Neuronal stem cell (in vitro differentiated cells): ENCODE measurements around the gene TVP23A.

Experiments used
- DNase-seq: peaks from one replicate; pipeline ENCODE4 v3.0.0-alpha.2; 2013; ENCODE audit warnings: low spot score
- H2AFZ ChIP-seq: one replicate; pipeline ENCODE4 v1.6.1; 2013; ENCODE audit warnings: mild to moderate bottlenecking, low read length, inconsistent platforms
- H2AK5ac ChIP-seq: 2 replicates; pipeline ENCODE4 v1.6.1; 2013; ENCODE audit warnings: low read depth, mild to moderate bottlenecking, inconsistent platforms, low read length, moderate library complexity, mixed read lengths
- H2BK120ac ChIP-seq: 2 replicates; pipeline ENCODE4 v1.6.1; 2013; ENCODE audit warnings: low read depth, mild to moderate bottlenecking, inconsistent platforms, low read length, moderate library complexity, mixed read lengths
- H2BK12ac ChIP-seq: one replicate; pipeline ENCODE4 v1.6.1; 2013; ENCODE audit warnings: low read length, inconsistent platforms
- H2BK15ac ChIP-seq: 2 replicates; pipeline ENCODE4 v1.6.1; 2013; ENCODE audit warnings: mild to moderate bottlenecking, low read length, inconsistent platforms, mixed read lengths
- H2BK5ac ChIP-seq: one replicate; pipeline ENCODE4 v1.6.1; 2013; ENCODE audit warnings: inconsistent platforms, mild to moderate bottlenecking, low read length, moderate library complexity
- H3K14ac ChIP-seq: one replicate; pipeline ENCODE4 v1.6.1; 2013; ENCODE audit warnings: low read length, inconsistent platforms
- H3K18ac ChIP-seq: 2 replicates; pipeline ENCODE4 v1.6.1; 2013; ENCODE audit warnings: low read length, inconsistent platforms
- H3K23ac ChIP-seq: 2 replicates; pipeline ENCODE4 v1.6.1; 2013; ENCODE audit warnings: low read depth, mild to moderate bottlenecking, mixed read lengths, low read length, inconsistent platforms; ENCODE audit not compliant: poor library complexity
- H3K27ac ChIP-seq: replicated peaks from 3 replicates; pipeline ENCODE4 v1.5.1; 2013; ENCODE audit warnings: low read length, inconsistent platforms
- H3K27me3 ChIP-seq, 3 experiments: 2 replicates each; pipeline ENCODE4 v1.6.1; 2013; ENCODE audit warnings: low read length in 3 of 3, mild to moderate bottlenecking in 2 of 3, inconsistent platforms in 1 of 3, low read depth in 1 of 3, mixed read lengths in 1 of 3, moderate library complexity in 1 of 3; ENCODE audit not compliant: control insufficient read depth in 3 of 3, insufficient read depth in 3 of 3
- H3K36me3 ChIP-seq, 2 donors: replicated peaks in 1 of 2; 2 replicates each; pipeline ENCODE4 v1.6.1; 2013; ENCODE audit warnings: low read length in 2 of 2; ENCODE audit not compliant: control insufficient read depth in 2 of 2, insufficient read depth in 2 of 2
- H3K4ac ChIP-seq: 2 replicates; pipeline ENCODE4 v1.6.1; 2013; ENCODE audit warnings: inconsistent platforms, mild to moderate bottlenecking, low read length, moderate library complexity
- H3K4me1 ChIP-seq, 2 donors: 1 replicate in 1 of 2; 2 replicates in 1 of 2; pipeline ENCODE4 v1.6.1; 2013; ENCODE audit warnings: low read length in 2 of 2, low read depth in 1 of 2; ENCODE audit not compliant: control insufficient read depth in 2 of 2, insufficient read depth in 1 of 2
- H3K4me2 ChIP-seq: one replicate; pipeline ENCODE4 v1.6.1; 2013; ENCODE audit warnings: mild to moderate bottlenecking, low read length, inconsistent platforms; ENCODE audit not compliant: insufficient read depth, poor library complexity, severe bottlenecking
- H3K4me3 ChIP-seq, 2 donors: 2 replicates each; pipeline ENCODE4 v1.5.1; 2013; ENCODE audit warnings: low read length in 2 of 2, mild to moderate bottlenecking in 2 of 2, inconsistent platforms in 1 of 2, moderate library complexity in 1 of 2
- H3K79me1 ChIP-seq: one replicate; pipeline ENCODE4 v1.6.1; 2013; ENCODE audit warnings: low read depth, mild to moderate bottlenecking, inconsistent platforms, low read length, moderate library complexity
- H3K9ac ChIP-seq: one replicate; pipeline ENCODE4 v1.6.1; 2013; ENCODE audit warnings: mild to moderate bottlenecking, low read depth, low read length, inconsistent platforms; ENCODE audit not compliant: poor library complexity
- H3K9me3 ChIP-seq, 2 donors: replicated peaks in 1 of 2; 2 replicates each; pipeline versions ENCODE3 to v1.6.1; 2013; ENCODE audit warnings: low read length in 2 of 2, mild to moderate bottlenecking in 2 of 2, inconsistent platforms in 1 of 2, low read depth in 1 of 2, mixed read lengths in 1 of 2, moderate library complexity in 1 of 2; ENCODE audit not compliant: control insufficient read depth in 2 of 2, insufficient read depth in 1 of 2
- H4K8ac ChIP-seq: one replicate; pipeline ENCODE4 v1.6.1; 2013; ENCODE audit warnings: low read depth, mild to moderate bottlenecking, inconsistent platforms, low read length, moderate library complexity
- H4K91ac ChIP-seq: one replicate; pipeline ENCODE4 v1.6.1; 2013; ENCODE audit warnings: low read length, low read depth, mild to moderate bottlenecking, inconsistent platforms; ENCODE audit not compliant: poor library complexity
- WGBS, 2 donors: extraction: QIAGEN DNeasy Blood & Tissue Kit; methylation state at CpG; one replicate each; pipeline ENCODE4 v1.1.7; 2013; ENCODE audit warnings: missing lambda C conversion rate in 2 of 2, mixed read lengths in 1 of 2; ENCODE audit not compliant: insufficient read length in 2 of 2, insufficient replicate concordance in 1 of 2; ENCODE audit errors: extremely low coverage in 2 of 2; 5-methylcytosine and 5-hydroxymethylcytosine counted together

TVP23A gene

DNA sequence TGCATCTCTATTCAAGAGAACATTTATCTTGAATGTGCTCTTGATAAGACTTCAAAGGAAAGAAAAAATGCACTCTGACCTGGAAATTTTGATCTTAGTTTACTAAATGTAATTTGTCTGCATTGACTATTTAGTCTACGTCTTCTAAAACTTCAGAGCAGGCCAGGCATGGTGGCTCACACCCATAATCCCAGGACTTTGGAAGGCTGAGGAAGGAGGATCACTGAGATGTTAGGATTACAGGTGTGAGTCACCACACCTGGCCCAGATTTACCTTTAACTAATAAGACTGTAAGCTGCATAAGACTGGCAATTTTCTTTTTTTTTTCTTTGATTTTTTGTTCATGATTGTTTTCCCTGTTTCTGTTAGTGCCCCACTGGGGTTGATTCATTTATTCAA, 39.6 kb upstream of the TVP23A start:
- H3K18ac ChIP-seq, result no peak overlapping the region
- no peak overlapping the region for H3K4me3 ChIP-seq
- no peak overlapping the region for H3K27ac ChIP-seq
- no peaks in the 10 kb centered on the region for H3K4me1 ChIP-seq
- no peak overlapping the region for H3K9ac ChIP-seq
- H2BK120ac ChIP-seq, result no peak overlapping the region
- no peak overlapping the region for H2AK5ac ChIP-seq
- no peak overlapping the region for H4K91ac ChIP-seq
- H3K4ac ChIP-seq, result no peak overlapping the region
- H3K23ac ChIP-seq, result no peak overlapping the region
- peaks cover 0 to 6% (median 0%) of the 10 kb centered on the region in 3 experiments for H3K27me3 ChIP-seq
- no peak overlapping the region for H2BK15ac ChIP-seq
- peaks cover 0 to 2% of the 10 kb centered on the region in 2 donors for H3K9me3 ChIP-seq
- no peak overlapping the region for H3K4me2 ChIP-seq
- no peak overlapping the region for H2BK5ac ChIP-seq
- no peak overlapping the region for H4K8ac ChIP-seq
- no peak overlapping the region for H2AFZ ChIP-seq
- WGBS, 2 donors, result no CpG with 5 or more reads among the region's 1 CpG
- no peaks in the 10 kb centered on the region for H3K36me3 ChIP-seq
- DNase-seq, result no peak
- no peak overlapping the region for H3K14ac ChIP-seq
- no peaks in the 10 kb centered on the region for H3K79me1 ChIP-seq
- no peak overlapping the region for H2BK12ac ChIP-seq

DNA sequence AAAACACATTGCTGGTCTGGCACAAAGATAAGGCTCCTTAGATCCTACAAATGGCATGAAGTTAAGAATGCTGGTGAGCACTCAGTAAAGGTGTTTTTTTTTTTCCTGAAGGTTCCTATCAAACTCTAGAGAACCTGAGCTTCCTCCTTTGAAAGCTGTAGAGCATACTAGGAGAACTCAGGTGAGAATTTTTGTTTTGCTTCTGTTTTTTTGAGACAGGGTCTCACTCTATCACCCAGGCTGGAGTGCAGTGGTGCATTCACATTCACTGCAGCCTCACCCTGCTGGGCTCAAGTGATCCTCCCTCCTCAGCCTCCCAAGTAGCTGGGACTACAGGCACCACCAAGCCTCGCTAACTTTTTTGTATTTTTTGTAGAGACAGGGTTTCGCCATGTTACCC, 37.4 kb upstream of the TVP23A start:
- H2AK5ac ChIP-seq, result no peak overlapping the region
- H3K23ac ChIP-seq, result no peak overlapping the region

DNA sequence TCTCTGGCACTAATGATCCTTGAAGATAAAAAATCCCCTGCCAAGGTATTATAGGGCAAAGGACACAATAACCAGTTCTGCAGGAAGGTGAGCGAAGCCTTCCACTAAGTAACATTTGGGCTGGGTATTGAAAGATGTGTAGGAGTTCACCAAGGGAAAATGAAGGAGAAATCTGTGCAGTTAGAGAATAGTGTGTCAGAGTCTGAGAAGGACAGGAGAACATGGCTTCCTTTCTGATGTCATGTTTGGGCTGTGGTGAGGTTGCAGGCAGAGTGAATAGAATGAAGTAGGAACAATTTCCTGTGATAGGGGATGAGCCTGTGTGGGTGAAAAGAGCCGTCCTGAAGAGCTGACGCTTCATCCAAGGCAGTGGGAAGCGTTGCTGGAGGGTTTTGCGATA, 34.4 kb upstream of the TVP23A start:
- Histone ChIP-seq H2AFZ (no peak overlapping the region), H3K9me3 (no peaks in the 10 kb centered on the region), H3K4ac (no peak overlapping the region), H3K27me3 (peaks cover 0 to 3% (median 0%) of the 10 kb centered on the region in 3 experiments), H3K18ac (no peak overlapping the region), H2BK12ac (no peak overlapping the region), H3K4me3 (peak overlapping the region in 1 of 2 donors; percentile 44), H3K9ac (no peak overlapping the region), H2BK120ac (no peak overlapping the region), H3K4me2 (no peak overlapping the region), H3K4me1 (no peaks in the 10 kb centered on the region), H4K91ac (no peak overlapping the region), H2BK5ac (no peak overlapping the region), H3K27ac (no peak overlapping the region), H3K14ac (no peak overlapping the region), H3K79me1 (no peaks in the 10 kb centered on the region), H4K8ac (no peak overlapping the region), H3K36me3 (no peaks in the 10 kb centered on the region), H2AK5ac (no peak overlapping the region), H2BK15ac (no peak overlapping the region), H3K23ac (no peak overlapping the region)
- DNase-seq, result no peak
- no CpG with 5 or more reads among the region's 5 CpGs for WGBS, 2 donors

More for the DNA sequence above, 37.4 kb upstream of the TVP23A start:
- Histone ChIP-seq H4K8ac (no peak overlapping the region), H3K18ac (no peak overlapping the region), H3K4me3 (no peak overlapping the region), H4K91ac (no peak overlapping the region), H3K27ac (no peak overlapping the region), H2BK120ac (no peak overlapping the region), H3K4me1 (no peaks in the 10 kb centered on the region), H2BK5ac (no peak overlapping the region), H3K9me3 (peaks cover 0 to 2% of the 10 kb centered on the region in 2 donors), H3K14ac (no peak overlapping the region), H2AFZ (no peak overlapping the region), H2BK15ac (no peak overlapping the region), H3K36me3 (no peaks in the 10 kb centered on the region), H2BK12ac (no peak overlapping the region), H3K4ac (no peak overlapping the region), H3K27me3 (no peaks in the 10 kb centered on the region), H3K9ac (no peak overlapping the region), H3K4me2 (no peak overlapping the region), H3K79me1 (no peaks in the 10 kb centered on the region)
- no peak for DNase-seq
- no CpG with 5 or more reads among the region's 2 CpGs for WGBS, 2 donors

DNA sequence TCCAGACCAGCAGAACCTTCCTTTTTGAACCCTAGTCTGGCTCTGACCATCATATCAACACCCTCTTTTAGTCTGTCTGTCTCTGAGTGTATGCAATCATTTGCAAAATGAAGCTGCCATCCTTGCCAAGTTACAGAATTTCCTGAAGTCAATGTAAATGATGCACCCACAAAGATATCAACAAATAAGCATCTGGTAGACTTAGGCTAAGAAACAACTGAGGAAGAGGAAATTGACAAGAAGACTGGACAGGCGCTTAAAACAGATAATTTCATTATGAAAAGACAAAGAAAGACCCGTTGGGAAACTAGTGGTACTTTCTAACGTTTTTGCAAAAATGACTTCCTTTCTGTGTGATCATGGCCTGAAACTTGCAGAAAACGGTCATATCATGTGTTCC, 33.7 kb upstream of the TVP23A start:
- Histone ChIP-seq H3K36me3 (no peaks in the 10 kb centered on the region), H3K27ac (no peak overlapping the region), H4K91ac (no peak overlapping the region), H4K8ac (no peak overlapping the region), H3K14ac (no peak overlapping the region), H3K4ac (no peak overlapping the region), H3K79me1 (no peaks in the 10 kb centered on the region), H3K23ac (no peak overlapping the region), H3K27me3 (peaks cover 0 to 3% (median 0%) of the 10 kb centered on the region in 3 experiments), H2AFZ (no peak overlapping the region), H2BK15ac (no peak overlapping the region), H3K4me1 (no peaks in the 10 kb centered on the region), H3K4me3 (no peak overlapping the region), H3K9ac (no peak overlapping the region), H2BK12ac (no peak overlapping the region), H3K9me3 (no peaks in the 10 kb centered on the region), H2BK5ac (no peak overlapping the region), H2BK120ac (no peak overlapping the region), H2AK5ac (no peak overlapping the region), H3K18ac (no peak overlapping the region), H3K4me2 (no peak overlapping the region)
- DNase-seq, result no peak
- no CpG with 5 or more reads among the region's 4 CpGs for WGBS, 2 donors
